GM21737 (cell line): ENCODE results near the gene HSDL2.
"Not testable (repeated sequence)": the region's sequence is repeated elsewhere in the genome, so short reads cannot be mapped to it uniquely, and the experiment has no call there.

Experiments
- ATAC-seq: cut with Tn5 transposase; IDR thresholded peaks from one replicate; pipeline ENCODE4 v1.9.1; 2021; ENCODE audit warnings: mild to moderate bottlenecking, moderate library complexity; ENCODE audit not compliant: unreplicated experiment

HSDL2 gene

DNA sequence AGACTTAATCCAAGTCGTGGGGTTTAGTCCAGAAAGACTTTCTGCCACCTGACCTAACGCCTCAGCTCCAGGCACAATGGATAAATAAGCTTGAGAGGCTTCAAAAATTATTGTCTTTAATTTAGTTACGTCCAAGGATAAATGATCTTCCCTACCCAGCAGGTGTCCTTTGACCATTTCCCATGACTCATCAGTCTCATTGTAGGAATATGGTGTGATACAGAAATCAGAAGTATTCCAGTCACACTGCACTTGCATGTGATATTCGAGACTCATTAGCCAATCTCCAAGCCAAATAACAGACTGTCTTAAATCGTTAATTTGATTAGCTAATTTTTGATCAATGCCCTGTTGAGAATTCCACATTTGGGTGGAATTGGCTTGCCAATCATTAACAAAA, 13.2 kb downstream of the HSDL2 start:
- not testable (repeated sequence) for ATAC-seq

DNA sequence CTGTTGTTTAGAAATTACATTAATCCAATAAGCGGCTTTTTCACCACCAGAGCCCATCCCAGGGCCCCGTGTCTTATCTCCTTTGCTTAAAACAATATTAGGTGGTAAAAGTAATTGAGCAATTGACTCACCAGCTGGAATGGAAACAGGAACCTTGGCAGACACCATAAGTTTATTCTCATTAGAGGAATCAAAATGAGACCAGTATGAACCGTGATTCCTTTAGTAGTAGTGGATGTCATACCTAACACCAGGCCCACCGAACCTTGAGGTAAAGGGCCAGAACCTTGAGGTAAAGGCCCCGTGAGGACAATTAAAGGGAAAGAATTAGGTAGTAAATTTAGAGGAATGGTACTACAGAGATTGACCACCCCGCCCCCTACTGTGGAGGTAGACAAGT, 16.5 kb downstream of the HSDL2 start:
- ATAC-seq = no peak

DNA sequence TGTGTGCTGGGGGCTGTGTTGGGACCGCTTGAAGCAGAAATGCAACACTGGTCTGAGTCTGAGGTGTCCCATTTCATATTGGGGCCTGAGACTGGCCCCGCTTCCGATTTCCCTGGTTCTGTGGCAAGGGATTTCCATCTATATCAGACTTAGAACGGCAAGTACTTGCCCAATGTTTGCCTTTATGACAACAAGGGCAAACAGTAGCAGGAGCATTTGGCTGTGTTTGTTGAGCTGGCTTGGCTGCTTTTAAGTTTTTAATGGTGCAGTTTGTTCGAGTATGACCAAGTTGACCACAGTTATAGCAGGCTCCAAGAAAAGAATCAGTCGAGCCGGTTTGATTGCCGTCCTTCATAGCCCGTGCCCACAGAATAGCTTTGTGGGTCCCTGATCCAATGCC, 17.0 kb downstream of the HSDL2 start:
- ATAC-seq = no peak

DNA sequence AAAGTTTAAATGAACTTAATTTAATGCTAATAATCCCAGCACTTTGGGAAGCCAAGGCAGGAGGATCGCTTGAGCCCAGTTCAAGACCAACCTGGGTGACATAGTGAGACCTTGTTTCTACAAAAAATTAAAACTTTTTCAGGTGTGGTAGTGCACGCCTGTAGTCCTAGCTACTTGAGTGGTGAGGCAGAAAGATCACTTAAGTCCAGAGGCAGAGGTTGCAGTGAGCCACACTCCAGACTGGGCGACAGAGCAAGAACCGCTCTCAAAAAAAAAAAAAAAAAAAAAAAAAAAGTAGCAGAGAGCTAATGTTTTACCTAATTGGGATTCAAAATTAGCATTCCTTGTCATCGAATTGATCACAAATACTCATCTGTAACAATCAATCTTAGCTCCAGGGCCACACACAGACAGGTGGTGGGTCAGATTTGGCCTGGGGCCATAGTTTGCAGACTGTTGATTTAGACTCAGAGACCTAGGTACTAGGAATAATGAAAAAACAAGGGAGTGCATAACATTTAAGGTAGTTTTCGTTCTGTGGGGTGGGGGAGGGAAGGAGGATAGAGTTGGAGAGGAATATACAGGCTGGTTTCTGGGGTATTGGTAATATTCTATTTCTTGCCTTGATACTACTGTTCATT, 21.4 kb downstream of the HSDL2 start:
- no peak for ATAC-seq

DNA sequence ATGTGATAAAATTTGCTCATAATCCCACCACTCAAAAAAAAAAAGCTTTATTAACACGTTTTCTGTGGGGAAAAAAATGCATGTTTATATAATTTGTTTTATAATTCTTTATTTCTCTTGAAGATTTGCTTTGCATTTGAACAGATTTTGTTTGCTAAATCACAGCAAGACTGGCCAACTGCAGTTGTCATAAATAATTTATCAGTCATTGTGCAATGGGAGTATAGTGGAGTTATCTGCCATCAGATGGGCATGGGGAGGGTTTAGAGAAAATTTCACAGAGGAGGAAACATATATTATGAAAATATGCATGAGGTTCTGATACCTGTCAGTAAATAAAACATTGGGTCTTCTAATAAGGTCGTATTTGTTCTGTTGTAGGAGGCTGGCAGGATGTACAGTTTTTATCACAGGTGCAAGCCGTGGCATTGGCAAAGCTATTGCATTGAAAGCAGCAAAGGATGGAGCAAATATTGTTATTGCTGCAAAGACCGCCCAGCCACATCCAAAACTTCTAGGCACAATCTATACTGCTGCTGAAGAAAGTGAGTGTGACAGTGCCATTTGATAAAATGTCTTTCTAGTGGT, 23.8 kb downstream of the HSDL2 start:
- no peak for ATAC-seq

DNA sequence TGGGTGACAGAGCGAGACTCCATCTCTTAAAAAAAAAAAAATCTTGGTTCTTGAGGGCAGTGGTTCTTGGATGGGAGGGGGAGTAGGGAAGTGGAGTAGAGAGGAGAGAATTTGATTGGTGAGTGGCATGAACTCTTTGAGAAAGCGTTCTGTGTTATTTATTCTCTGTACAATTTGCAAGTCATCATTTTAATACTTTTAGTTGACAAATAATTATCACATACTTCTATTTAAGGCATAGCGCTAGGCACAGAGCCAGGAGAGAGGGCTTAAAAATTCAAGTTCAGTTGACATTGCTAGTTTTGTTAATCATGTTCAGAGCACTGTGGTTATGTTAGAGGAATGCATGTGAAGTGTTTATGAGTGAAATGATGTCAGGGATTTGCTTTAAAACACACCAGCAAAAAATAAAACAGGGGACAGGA, 24.6 kb downstream of the HSDL2 start:
- no peak for ATAC-seq

DNA sequence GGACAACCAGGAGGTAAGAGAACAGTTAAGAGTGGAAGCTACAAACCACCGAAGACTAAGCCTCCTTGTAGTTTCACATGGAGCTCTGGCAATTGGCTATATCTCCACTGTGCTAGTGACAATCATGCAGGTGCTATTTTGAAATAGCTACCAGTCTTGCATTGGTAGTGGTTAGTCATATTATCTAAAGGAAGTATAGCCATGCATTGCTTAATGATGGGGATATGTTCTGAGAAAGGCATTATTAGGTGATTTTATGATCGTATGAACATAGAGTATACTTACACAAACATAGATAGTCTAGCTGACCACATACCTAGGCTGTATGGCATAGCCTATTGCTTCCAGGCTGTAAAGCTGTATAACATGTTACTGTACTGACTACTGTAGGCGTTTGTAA, 28.4 kb downstream of the HSDL2 start:
- no peak for ATAC-seq

DNA sequence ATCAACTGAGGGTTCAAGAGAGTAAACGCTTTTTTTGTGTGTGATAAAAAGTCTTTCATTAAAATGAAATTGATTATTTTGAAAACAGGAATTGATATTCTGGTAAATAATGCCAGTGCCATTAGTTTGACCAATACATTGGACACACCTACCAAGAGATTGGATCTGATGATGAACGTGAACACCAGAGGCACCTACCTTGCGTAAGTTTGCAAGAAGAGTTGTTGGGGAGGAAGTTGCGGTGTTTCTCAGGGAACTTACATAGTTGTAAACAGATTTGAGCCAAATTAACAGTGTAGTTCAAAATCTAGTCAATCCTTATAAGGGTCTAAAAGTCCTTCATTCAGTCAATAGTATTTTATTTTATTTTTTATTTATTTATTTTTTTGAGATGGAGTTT, 28.9 kb downstream of the HSDL2 start:
- no peak for ATAC-seq

DNA sequence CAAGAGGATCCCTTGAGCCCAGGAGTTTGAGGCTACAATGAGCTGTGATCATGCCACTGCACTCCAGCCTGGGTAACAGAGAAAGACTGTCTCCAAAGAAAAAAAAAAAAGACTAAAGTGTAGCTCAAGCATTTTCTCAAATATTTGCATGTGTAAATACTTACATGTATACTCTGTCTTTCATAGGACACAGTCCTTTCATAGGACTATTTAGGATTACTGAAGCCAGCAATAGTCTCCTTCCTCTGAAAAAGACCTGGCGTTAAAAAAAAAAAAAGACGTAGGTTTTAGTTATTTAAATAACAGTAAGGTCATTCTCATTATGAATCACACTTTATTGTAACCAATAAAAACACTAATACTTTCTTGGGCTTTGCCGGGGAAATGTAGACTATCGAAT, 29.9 kb downstream of the HSDL2 start:
- ATAC-seq = no peak

DNA sequence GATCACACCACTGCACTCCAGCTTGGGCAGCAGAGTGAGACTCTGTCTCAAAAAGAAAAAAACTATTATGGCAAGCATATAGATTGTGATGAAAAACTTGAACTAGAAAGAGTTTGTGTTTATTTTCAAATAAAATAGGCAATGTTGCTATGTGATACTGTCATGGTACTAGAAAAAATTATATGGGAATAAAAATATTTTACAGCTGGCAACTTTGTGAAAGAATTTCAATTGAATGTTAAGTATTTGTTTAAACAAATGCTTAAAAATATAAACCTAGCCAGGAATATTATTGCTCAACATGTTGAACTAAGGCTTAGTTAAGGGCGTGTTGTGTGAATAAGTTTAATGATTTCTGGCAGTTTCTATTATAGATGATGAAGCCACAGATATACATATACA, 31.7 kb downstream of the HSDL2 start:
- ATAC-seq = no peak

DNA sequence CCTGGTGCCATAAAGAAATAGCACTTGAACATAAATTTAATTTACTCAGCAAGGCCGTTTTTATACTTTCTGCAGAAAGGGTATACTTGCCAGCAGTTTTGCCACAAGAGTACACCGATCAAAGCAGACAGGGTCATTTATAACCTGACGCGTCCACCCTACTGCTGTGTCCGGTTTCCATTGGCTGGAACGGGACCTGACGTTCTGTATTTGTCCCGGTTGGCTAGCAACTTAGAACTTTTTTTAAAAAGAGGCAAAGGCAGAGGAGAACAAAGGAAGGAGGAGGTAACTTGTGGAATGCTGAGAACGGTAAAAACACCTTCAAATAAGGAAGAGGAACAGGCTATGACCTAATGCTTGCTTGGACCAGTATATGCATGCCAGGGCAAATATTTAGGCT, 33.8 kb downstream of the HSDL2 start:
- not testable (repeated sequence) for ATAC-seq

DNA sequence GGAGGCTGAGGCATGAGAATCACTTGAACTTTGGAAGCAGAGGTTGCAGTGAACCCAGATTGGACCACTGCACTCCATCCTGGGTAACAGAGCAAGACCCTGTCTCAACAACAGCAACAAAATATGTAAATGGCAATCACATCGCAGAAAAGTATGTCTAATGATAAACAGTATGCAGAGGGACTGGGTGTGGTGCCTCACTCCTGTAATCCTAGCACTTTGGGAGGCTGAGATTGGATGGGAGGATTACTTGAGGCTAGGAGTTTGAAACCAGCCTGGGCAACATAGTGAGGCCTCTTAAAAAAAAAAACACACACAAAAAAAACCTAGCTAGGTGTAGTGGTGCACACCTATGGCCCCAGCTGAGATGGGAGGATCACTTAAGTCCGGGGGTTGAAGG, 40.3 kb downstream of the HSDL2 start:
- ATAC-seq = no peak

DNA sequence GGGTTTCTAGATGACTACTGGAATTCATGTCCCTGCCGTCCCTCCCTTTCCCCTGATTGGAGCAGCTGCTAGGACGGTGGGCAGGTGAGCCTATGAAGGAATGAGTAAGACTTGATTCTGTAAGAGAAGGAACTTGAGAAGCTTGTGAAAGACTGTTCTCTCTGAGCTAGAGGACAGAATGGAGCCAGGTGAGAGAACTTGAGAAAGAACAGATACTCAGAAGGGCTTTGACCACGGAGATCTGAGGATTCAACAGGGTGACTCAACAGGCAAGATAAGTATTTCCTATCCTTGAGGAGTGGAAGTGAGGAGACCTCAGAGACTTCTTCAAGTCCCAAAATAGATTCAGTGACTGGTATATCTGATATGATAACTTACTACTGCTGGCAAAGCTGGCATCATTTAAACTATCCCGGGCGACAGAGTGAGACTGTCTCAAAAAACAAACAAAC, 41.9 kb downstream of the HSDL2 start:
- ATAC-seq = no peak

DNA sequence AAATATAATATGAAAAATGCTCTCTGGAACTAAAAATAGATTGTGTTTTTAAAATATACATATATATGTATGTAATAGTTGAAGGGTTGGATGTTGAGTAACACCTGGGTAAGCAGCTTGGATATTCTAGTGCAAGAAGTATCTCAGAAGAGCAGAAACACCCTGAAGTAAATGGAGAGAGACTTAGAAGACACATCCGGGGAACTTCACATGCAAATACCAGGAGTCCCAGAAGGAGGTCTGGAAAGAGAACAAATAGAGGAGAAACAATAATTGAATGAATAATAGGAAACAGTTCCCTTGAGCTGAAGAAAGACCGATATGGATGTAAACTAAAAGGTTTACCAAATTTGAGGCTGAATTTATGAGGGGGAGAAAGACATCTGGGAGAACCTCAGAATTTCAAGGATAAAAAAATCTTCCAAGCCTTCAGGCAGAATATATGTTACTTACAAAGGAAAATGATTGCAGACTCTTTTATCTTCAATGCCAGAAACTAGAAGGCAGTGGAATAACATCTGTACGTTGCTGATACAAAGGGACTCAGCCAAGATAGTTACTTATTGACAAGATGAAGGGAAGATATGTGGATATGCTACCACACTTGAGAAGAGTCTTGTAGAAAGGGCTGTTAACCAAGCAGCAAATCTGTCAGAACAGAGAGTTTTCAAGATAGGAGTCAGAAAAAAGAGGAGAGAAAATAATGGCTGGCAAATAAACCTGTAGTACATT, 42.7 kb downstream of the HSDL2 start:
- ATAC-seq = no peak

DNA sequence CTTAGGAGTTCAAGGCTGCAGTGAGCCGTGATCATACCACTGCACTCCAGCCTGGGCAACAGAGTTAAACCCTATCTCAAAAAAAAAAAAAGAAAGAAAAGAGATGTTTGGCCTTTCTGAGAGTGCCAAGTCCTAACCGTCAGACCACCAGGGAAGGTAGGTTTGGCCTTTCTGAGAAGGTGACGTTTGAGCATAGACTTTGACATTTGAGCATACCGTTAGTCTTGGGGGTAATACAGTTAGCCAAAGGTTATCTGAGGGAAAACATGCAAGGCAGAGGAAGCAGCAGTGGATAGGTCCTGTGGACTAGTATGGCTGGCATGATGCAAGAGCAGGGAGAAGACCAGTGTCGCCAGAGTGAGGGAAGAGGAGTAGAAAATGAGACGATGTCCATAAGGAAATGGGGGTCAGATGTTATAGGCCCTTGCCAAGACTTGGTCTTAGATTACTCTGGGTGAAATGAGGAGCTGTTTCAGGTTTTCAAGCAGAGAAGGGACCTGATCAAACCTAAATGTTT, 50.2 kb downstream of the HSDL2 start:
- ATAC-seq = no peak

DNA sequence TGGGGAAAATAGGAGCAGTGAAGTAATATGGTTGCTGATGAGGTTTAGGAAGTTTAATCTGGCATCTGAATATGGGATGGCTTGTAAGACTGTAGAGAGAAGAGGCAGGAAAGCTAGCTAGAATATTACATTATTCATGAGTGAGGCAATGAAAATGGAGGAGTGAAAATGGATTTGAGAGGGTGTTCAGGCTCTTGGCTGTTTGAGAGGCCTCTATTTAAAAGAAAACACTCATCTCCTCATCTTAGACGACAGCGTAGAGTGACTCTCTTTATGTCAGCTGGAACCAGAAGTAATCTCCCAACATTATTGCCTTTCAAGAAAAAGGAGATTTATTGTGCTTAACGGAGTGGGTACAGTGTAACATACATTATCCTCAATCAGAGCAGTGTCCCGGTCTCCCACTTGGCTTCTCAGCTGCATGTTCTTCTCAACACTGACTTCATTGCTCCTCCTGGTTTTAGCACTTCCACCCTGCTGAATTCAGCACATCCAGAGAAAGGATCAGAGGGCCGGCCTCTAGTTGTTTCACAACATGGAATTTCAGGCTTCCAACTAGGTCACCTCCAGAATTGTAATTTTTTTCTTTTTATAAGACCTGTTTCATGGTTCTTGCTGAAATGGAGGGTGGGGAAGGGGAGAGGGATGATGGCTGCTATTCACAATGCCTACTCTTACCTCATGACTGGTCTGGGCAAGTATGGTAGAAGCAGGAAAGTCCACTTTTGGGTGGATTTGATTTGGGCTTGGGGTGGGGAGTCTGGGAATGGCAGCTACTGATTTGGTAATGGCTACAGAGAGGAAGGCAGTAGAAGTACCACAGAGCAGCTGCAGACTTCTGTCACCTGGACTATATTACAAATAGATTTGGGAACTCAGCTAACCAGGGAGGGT, 53.8 kb downstream of the HSDL2 start:
- no peak for ATAC-seq

DNA sequence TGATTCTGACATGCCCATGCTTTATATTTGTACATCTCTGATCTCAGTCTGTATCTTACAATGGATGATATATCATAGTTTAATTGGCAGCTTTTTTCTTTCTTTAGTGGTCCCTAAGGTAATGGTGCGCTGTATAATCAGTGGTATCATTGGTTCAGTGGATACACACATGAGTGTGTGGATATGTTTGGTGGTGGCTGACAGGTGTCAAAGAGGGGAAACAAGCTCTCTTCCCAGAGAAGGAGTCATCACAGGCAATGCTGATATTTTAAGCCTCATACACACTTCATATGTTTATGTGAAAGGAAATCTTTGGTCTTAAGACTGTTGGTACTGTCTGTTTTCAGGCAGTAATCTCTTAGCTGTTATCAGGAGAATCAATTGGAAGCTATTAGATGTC, 54.6 kb downstream of the HSDL2 start:
- no peak for ATAC-seq

DNA sequence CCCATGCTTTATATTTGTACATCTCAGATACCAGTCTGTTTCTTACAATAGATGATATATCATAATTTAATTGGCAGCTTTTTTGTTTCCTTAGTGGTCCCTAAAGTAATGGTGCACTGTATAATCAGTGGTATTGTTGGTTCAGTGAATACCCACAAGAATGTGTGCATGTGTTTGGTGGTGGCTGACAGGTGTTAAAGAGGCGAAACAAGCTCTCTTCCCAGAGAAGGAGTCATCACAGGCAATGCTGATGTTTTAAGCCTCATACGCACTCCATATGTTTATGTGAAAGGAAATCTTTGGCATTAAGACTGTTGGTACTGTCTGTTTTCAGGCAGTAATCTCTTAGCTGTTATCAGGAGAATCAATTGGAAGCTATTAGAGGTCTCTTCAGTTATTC, 57.5 kb downstream of the HSDL2 start:
- no peak for ATAC-seq

DNA sequence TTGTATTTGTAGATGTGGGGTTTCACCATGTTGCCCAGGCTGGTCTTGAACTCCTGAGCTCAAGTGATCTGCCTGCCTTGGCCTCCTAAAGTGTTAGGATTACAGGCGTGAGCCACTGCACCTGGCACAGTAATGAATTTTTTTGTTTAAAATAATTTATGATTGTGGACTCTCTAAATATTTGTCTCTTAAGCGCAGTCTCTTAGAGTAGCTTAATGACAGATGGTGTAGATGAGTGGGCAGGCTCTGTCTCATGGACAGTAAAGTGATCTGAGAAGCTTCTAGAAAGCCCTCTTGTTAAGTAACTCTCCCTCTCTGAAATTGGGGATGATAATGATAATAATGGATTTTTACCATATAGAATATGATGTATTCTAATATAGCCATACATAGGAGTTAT, 59.3 kb downstream of the HSDL2 start:
- ATAC-seq = no peak

DNA sequence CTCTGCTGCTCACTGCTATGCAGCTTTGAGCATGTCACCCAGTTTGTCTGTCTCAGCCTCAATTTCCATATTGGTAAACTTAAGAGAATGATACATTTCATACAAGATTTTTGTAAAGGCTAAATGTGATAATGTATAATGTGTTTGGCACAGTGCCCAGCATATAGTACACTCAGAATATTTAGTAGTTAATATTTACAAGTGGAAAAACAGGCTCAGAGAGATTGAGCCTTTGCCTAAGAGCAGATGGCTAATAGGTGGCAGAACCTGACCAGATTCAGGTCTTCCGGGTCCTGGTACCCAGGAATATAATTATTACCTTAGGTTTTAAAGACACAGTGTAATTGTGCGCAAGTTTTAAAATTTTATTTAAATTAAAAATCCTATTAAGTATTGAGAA, 59.9 kb downstream of the HSDL2 start:
- ATAC-seq = no peak

DNA sequence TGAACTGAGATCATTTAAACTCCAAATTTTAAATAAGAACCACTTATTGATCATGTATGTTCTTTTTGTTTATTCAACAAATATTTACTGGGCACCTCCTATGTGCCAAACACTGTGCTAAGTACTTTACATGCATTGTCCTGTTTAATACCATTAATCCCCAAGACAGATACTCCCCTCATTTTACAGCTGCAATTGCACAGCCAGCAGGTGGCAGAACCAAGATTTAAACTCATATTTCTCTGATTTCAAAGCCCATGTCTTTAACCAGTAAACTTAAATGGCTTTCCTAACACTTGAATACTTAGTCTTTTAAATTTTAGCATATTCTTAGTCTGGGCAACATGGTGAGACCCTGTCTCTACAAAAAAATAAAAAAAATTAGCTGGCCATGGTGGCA, 63.3 kb downstream of the HSDL2 start:
- no peak for ATAC-seq
